ENCODE measurements around the gene MAP3K13. TPM values are rescaled to one million over a fixed set of nuclear protein-coding genes. Genes with fewer than 3 reads are reported as not detected.

MAP3K13 gene, protein sequence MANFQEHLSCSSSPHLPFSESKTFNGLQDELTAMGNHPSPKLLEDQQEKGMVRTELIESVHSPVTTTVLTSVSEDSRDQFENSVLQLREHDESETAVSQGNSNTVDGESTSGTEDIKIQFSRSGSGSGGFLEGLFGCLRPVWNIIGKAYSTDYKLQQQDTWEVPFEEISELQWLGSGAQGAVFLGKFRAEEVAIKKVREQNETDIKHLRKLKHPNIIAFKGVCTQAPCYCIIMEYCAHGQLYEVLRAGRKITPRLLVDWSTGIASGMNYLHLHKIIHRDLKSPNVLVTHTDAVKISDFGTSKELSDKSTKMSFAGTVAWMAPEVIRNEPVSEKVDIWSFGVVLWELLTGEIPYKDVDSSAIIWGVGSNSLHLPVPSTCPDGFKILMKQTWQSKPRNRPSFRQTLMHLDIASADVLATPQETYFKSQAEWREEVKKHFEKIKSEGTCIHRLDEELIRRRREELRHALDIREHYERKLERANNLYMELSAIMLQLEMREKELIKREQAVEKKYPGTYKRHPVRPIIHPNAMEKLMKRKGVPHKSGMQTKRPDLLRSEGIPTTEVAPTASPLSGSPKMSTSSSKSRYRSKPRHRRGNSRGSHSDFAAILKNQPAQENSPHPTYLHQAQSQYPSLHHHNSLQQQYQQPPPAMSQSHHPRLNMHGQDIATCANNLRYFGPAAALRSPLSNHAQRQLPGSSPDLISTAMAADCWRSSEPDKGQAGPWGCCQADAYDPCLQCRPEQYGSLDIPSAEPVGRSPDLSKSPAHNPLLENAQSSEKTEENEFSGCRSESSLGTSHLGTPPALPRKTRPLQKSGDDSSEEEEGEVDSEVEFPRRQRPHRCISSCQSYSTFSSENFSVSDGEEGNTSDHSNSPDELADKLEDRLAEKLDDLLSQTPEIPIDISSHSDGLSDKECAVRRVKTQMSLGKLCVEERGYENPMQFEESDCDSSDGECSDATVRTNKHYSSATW
- 7.7 and 8.1 TPM in 2 replicates for total RNA-seq

DNA sequence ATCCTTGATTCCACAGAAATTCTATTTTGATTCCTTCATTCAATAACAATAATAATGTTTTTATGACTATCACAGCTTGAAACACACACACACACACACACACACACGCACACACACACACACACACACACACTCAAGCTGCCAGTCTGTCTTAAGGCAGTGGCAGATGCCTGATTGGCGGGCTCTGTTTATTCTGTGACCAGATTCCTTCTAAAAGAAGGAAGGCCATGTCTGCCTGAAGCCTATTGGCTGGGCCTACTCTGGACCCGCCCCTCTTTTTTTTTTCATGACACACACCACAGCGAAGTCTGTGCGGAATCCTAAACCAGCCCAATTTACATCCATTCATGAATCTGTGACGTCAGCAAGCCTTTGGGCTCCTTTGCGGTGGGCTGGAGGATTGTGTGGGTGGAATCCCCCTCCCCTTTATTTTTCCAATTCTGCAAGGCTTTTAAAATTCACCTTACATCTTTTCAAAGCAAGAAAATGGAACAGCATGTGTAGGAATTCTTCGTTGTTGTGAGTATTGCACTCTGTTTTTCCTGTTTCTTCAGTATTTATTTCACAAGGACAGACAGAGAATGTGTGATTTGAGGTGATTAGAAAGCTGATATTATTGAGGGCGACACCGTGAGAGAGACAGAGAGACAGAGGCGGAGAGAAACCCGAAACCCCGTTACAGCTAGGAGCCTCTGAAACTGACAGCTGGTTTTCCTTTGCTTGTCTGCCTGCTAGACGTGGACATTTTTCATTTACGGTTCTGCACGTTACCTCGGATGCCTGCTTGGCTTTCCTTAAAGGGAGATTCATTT lies at the start of gene MAP3K13:
MAP3K13 (plus strand) TSS at position 287 of the 812 bp plus-strand sequence. CDS start 65,446 bp downstream, outside the sequence.
- DNase-seq (ENCODE audit: low read depth in 2 of 2), result peak; percentile 68 to 94

DNA sequence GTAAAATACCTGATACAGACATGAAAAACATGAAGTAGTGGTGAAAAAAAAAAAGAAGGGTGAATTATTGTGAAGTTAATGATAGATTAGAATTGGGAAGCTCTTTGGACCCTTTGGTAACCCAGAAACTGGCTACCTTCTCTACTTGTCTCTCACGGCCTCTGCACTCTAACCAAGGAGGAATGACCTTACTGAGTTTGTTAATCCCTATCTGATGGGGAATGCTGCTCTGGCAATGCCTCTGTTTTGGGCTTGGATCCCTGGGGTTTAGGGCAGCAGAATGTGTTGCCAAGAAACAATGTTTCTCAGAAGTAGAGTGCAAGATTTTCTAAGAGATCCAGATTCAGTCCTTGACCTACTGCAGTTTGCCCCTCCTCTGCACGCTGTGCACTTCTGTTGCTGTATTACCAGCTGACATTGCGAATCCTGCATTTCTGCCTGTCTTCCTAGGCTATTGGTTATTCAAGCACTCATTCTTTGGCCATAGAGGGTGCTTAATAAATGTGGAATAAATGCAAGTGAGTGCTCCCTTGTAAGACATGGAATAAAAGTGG lies 49.2 kb upstream of the MAP3K13 start:
- DNase-seq (ENCODE audit: low read depth in 2 of 2), result no peak

DNA sequence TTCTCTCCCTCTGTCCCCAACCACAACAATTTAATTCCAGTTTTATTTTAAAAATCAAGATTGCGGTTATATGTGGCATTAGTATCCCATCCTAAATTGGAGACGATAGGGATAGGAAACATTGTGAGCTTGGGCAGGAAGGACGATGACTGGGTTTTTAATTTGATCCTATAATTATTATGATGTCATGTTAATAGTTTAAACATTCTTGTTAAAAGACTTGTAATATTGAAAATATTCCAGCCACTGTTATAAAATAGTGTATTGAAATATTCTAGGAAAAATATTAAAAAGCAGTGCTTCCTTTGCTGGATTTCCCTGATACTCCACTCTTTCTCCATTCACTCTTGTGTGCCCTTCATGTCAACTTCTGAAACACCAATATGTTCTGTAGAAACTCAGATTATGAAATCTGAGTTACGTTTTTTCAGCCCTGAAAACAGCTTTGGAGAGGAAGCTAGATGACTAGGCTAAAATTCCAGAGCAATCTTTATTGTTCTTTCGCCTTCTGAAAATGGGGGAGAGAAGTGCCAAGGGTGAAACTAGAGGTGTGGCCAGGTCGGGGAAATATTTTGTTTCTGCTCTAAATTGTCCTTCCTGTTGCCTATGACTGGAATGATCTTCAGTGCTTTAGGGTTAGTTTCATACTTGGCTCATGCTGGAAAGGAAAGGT lies 46.1 kb upstream of the MAP3K13 start:
- DNase-seq (ENCODE audit: low read depth in 2 of 2), result peak; percentile 52 to 61

DNA sequence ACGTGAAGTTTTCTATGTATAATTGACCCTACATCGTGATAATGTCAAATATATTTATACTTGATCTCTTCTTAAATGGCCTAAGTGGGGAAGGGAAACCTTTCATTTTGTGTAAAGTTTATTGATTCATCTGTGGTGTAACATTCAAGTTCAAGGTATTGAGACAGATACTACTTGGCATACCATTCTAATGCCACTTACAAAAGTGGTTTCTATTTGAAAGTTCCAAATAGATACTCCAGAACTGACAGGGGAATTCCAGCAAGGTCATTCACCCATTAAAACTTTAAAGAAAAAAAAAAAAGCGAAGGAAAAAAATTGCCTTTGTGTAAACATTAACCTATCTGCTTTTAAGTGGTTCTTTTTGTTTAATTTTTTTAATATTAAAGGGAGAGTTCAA lies 45.3 kb upstream of the MAP3K13 start:
- DNase-seq (ENCODE audit: low read depth in 2 of 2), result peak; percentile 15 to 32

DNA sequence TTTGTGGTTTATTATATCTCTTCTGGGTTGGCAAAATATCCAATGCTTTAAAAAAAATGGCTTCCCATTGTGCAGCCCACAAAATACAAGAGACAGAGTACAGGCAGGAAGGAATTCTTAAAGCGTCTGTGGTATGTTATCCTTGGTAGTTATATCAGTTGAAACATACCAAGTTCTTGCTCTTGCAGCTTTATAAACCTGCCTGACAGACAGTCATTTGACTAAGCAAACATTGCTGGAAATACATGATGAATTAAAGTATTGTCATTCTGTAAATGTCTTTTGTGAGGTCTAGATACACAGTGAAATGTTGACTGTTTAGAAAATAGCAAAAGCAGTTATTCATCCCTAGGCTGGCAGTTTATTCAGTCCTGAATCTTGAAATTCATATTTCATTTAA lies 44.8 kb upstream of the MAP3K13 start:
- peak; percentile 4 to 30 for DNase-seq (ENCODE audit: low read depth in 2 of 2)

DNA sequence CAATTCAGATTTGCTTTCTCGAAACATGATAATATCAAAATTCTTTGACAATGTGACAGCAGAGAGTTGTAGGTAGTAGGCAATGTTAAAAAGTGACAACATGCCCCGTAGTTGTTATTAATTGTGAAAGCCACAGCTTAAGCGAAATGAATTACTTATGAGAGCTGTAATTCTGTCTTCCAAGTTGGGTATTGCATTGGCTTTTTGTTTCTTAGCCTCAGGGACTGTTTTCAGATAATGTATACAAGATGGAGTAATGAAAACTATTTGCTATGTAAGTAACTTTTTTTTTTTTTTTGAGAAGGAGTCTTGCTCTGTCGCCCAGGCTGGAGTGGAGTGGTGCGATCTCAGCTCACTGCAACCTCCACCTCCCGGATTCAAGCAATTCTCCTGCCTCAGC lies 43.1 kb upstream of the MAP3K13 start:
- DNase-seq (ENCODE audit: low read depth in 2 of 2), result no peak

DNA sequence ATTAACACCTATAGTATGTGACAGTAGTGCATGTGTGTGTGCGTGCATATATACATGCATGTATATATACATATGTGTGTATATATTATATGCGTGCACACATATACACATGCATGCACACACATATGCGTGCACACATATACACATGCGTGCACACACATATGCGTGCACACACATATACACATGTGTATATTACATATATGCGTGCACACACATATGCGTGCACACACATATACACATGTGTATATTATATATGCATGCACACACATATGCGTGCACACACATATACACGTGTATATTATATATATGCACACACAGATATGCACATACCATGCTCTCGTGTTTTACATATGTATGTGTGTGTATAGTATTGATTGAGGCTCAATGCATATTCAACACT lies 42.0 kb upstream of the MAP3K13 start:
- DNase-seq (ENCODE audit: low read depth in 2 of 2), result no peak

DNA sequence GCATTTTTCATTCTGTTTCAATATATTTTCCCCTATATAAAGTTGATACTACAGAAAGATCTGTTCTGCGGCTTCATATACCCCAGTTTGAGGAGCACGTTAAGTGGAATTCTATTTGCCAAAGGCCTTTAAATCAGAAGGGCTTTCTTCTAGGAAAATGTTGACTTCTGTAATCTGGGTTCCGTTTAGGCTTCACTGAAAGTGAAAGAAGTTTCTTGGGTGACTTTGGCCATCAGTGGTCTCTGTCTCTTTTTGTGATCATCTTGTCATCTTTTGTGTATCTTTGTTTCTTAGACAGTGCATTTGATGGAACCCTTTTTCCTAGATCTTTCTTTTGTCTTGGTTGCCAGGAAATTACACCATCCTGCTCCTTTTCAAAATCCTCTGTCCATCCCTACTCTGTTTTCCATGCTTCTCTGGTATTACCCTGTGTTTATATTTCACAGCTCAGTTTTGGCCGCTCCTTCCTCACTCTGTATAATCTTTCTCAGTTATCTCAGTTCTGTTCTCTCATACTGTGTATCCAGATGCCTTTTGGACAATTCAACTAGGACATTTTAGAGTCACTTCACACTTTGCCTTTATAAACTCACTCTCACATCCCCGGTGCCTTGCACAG lies 40.7 kb upstream of the MAP3K13 start:
- no peak for DNase-seq (ENCODE audit: low read depth in 2 of 2)

DNA sequence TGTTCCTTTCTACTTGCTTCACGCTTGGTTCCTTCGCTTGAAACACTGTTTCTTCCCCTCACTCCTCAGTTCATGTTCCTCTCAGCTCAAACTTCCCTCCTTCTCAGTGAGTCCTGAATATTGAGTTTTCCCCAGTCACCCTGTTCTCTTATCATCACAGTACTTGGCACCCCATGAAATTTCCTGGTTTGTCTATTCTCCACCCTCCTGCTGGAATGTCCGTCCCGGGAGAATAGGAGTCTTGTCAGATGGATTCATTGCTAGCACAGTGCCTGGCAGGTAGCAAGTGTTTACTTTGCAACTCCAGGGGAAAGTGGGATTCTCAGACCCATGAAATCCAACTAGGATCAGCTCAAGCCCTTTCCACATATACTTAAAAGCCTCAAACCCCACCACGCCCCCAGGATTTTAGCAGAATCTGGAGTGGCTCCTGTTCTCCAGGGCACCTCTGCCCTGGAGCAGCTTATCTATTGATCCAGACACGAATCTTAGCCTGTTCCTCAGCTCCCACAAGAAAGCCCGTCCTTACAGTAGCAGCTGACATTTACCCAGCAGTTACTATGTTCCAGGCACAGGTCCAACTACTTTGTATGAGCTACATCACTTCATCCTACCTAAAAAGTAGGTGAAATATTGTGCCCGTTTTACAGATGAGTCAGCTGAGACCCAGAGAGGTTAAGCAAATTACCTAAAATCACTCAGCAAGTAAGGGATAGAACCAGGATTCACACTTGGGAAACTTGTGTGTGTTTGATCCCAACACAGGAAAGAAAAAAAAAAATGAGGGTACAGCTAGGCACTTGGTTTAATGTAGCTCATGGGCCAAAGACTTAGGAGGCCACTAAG lies 36.8 kb upstream of the MAP3K13 start:
- DNase-seq (ENCODE audit: low read depth in 2 of 2), result no peak

DNA sequence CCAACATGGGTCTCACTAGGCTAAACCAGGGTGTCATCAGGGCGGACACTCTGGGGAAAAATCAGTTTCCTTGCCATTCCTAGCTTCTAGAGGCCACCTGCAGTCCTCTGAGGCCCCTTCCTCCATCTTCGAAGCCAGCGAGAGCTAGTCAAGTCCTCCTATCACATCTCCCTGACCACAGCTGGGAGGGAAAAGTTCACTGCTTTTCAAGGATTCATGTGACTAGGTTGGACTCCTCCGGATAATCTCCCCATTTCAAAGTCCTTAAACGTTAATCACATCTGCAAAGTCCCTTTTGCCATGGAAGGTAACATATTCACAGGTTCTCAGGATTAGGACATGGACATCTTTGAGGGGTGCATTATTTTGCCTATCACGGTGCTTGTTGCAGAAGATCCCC lies 35.9 kb upstream of the MAP3K13 start:
- DNase-seq (ENCODE audit: low read depth in 2 of 2), result no peak

DNA sequence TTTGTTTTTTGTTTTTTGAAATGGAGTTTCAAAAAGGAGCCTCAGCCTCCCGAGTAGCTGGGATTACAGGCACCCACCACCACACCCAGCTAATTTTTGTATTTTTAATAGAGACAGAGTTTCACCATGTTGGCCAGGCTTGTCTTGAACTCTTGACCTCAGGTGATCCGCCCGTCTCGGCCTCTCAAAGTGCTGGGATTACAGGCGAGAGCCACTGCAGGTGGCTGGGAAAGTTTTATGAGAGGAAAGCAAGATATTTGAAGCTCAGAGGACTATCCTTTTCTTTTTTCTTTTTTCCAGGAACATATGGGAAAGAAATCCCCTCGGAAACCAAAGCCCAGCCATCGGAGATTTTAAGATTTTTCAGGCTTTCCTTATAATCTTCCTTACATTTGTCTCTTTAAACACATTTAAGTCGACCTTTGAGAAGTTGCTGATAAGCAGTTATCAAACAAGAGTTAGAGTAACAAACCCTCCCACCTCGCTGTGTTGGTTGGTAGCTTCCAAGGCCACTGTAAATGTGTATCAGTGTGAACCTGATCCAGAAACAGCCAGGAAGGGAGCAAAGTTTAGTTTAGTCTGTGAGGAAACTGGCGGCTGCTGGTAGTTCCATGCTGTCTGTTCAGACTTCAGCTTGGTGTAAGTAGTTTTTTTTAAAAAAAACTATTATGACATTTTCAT lies 34.5 kb upstream of the MAP3K13 start:
- peak in 1 of 2 donors; percentile 59 for DNase-seq (ENCODE audit: low read depth in 2 of 2)

DNA sequence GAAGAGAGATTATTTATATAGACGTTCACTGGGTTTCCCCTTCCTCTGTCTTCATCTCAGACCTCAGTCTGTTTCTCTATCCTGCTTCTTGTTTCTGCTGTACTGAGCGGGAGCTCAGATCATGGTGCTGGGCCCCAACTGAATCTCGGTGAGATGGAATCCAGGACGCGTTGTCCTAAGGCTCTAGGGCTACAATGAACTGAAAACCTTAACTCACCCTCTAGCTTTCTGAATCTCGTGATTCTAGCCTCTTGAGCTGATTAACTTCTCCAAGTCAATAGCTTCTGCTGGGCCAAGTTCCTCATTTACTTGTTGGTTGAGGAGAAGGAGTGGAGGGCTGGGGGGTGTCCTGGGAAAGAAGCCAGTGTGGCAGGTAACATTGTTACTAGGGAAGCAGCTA lies 32.7 kb upstream of the MAP3K13 start:
- no peak for DNase-seq (ENCODE audit: low read depth in 2 of 2)

DNA sequence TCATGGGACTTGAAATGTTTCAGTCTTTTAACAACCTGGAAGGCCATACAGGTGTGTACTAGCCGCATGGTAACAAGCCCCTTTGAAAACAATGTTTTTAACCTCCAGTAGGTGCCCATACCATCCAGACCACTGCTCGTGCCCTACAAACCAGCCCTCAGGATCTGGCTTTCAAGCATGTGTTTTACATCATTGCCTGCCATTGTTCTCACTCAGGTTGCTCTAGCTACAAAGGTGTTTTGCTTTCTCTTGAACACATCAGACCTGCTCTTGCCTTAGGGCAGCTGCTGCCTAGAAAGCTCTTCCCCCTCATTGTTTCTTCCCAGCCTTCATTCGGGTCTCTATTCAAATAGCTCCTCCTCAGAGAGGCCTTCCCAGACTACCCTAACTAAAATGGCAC lies 32.3 kb upstream of the MAP3K13 start:
- DNase-seq (ENCODE audit: low read depth in 2 of 2), result no peak

DNA sequence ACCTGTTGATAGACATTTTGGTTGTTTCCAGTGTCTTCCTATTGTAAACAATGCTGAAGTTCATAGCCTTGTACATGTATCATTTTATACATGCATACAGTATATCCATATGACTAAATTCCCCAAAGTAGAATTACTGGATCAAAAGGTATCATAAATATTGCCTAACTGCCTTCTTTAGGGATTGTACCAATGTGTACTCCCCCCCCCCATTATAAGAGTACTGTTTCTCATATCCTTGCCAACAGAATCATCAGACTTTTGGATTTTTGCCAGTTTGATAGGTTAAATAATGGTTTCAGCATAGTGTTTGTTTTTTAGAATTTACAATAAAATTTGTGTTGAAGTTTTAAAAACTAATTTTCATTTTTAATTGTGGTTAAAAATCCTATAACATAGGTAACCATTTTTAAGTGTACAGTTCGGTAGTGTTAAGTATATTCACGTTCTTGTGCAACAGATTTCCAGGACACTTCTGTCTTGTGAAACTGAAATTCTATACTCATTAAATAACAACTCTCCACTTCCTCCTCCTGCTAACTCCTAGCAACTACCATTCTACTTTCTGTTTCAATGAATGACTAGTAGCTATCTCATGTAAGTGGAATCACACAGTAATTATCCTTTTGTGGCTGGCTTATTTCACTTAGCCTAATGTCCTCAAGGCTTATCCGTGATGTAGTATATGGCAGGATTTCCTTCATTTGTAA lies 30.8 kb upstream of the MAP3K13 start:
- peak; percentile 57 to 78 for DNase-seq (ENCODE audit: low read depth in 2 of 2)

DNA sequence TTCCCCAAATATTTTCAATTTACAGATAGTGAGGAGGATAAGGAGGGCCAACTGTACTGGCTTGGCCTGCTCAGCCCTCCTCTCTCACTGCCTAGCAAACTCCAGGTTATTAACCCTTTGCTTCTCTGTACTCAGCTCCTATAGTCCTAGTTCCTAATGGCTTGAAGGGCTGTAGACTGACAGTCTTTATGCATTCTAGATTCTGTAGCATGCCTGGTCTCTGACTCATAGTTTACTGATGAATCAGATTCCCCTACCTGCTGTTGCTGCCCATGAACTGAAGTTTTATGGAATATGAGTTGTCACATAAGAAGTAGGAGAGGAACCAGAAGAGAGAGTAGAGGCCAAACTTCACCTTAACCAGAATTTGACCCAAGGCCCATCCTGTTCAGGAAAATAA lies 27.1 kb upstream of the MAP3K13 start:
- peak; percentile 26 to 55 for DNase-seq (ENCODE audit: low read depth in 2 of 2)

DNA sequence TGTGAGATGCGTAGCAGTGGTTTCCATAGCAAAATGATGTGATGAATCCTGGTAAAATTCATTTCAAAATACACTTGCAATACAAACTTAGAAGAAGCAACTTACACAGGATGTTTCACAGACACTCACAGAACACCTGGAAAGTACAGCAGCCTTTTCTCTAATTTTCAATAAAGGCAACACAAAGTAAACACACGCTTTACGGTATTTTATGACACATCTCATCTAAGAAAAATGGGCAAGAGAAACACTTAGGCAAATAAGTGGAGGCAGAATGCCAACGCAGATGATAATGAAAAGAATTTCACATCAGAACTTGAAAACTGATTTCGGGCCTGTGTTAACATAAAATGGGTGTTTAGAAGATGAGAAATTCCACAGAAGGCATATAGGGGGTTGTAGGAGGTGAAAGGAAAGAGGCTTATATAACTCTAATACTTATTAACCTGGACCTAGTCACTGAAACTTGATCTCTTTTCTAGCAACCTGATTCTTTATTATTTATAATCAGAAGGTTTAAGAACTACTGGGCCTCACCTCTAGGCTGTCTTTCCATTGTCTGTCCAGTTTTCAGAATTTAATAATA lies 25.6 kb upstream of the MAP3K13 start:
- DNase-seq (ENCODE audit: low read depth in 2 of 2), result no peak

DNA sequence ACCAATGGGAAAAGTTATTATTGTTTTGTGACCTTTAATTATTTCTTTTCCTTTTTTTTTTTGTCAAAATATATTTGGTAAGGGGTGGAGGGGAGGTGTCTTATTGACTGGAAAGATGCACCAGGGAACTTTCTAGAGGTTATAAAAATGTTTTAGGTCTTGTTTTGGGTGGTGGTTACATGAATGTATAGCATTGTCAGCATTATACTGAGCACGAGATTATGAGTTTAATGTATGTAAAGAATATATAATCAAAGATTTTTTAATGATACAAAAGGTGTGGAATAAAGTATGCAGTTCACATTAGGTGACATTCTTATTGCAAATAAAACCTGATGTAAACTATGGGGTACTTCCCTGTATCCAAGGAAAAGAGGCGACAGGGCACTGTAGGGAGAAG lies 23.0 kb upstream of the MAP3K13 start:
- DNase-seq (ENCODE audit: low read depth in 2 of 2), result no peak

DNA sequence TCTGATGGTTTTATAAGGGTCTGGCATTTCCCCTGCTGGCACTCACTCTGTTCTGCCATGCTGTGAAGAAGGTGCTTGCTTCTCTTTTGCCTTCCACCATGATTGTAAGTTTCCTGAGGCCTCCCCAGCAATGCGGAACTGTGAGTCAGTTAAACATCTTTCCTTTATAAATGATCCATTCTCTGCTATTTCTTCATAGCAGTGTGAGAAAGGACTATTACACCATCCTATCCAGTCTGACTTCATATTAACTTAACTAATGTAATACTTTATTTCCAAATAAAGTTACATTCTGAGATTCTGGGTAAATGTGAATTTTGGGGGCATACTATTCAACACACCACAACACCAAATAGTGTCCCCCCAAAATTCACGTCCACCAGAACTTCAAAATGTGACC lies 22.2 kb upstream of the MAP3K13 start:
- no peak for DNase-seq (ENCODE audit: low read depth in 2 of 2)

Measured in lung microvascular endothelial cell (primary cell).